Hematopoietic multipotent progenitor cell treated with erythropoietin and hydrocortisone succinate and interleukin-3 and kit ligand, for 17 days (in vitro differentiated cells): ENCODE results near the gene KSR1.

Source experiments
- DNase-seq: peaks from one replicate; pipeline ENCODE4 v3.0.0-alpha.2; 2015; ENCODE audit warnings: low spot score

KSR1 gene

GRCh38 chr17:27550974-27551505, 94.8 kb downstream of the KSR1 start:
- DNase-seq: no peak

- no peak for DNase-seq
These were observed 95.5 kb downstream of the KSR1 start for GRCh38 chr17:27551701-27552248.

GRCh38 chr17:27552276-27552732, 96.1 kb downstream of the KSR1 start:
- DNase-seq: no peak

DNA sequence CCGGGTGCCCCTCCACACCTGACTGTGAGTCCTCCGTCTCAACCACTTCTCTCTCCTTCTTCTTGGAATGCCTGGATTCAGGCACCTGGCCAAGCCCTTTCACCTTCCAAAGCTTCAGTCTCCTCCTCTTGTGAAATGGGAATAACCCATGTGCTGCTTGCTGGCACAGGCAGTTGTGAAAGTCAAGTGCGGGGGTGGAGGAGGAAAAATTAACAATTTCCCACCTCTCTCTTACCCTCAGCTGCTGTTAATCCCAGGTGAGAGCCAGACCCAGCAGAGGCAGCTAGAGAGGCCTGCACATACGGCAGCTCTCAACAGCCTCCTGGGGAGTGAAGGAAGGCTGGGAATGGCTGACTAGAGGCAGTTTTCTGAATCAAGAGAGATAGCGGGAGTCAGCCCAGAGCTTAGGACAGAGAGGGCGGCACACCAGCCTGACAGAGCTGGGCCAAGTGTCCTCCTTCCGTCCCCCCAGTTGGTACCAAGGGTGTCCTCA, 96.8 kb downstream of the KSR1 start:
- DNase-seq: no peak

GRCh38 chr17:27554152-27554551, 97.9 kb downstream of the KSR1 start:
- no peak for DNase-seq

GRCh38 chr17:27554911-27555310, 98.7 kb downstream of the KSR1 start:
- no peak for DNase-seq

DNA sequence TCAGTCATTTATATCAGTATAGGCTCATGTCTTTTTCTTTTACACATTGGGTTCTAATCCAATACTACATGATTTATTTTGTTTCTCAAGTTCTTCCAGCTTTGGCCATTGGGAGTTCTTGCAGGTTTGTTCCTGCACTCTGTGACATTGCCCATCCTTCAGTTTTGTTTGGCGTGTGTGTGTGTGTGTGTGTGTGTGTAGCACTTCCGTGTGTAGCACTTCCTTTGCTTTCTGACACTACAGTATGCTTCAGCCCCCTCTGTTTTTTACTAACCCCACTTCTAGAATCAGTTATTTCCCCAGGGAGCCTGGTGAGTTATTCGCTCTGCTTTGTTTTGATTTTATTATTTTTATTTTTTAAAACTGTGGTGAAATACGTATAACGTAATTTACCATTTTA, 99.1 kb downstream of the KSR1 start:
- DNase-seq: no peak

GRCh38 chr17:27558341-27558740, 102.1 kb downstream of the KSR1 start:
- no peak for DNase-seq

- no peak for DNase-seq
These were observed 102.7 kb downstream of the KSR1 start for GRCh38 chr17:27558842-27559505.

DNA sequence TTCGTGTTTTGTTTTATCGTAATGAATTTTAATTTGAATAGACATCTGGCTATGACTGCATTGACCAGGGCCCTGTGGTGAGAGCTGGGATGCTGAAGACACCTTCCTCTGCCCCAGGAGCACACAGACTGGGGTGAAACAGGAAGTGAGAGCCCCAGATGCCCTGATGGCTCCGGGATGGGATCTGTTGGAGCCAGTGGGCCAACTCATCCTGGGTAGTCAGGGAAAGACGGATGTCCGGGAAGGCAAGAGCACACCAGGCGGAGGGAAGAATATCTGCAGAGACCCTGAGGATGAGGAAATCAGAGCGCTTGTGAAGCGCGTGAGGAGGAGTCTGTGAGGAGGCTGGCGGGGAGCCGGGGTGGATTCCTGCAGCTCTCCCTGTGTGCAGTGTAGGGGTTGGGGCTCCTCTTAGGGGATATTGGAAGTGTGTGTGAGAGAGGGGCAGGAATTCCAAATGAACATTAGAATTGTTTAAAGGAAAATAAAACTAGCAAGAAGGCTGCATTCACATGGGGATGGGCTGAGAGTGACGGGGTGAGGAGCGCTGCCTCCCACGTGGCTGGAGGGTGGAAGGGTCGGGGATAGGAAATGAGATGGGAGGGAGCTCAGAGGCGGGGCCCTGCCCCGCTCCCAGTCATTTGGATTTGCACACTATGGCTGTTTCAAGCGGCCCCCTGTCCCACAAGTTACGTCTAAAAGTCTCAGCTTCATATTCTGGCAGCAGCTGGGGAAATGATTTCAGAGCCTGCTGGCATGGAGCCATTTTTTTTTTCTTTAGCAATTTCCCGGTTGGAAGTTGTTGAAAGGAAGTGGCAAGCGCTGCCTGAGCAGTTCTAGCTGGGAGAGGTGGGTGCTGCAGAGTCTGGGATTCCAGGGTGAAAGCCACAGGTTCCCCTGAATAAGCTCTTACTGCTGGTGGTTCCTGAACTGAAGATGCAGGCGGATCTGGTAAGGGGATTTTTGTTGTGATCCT, 103.5 kb downstream of the KSR1 start:
- no peak for DNase-seq

- no peak for DNase-seq
These were observed 104.4 kb downstream of the KSR1 start for GRCh38 chr17:27560668-27561067.

GRCh38 chr17:27562777-27563455, 106.7 kb downstream of the KSR1 start:
- no peak for DNase-seq

DNA sequence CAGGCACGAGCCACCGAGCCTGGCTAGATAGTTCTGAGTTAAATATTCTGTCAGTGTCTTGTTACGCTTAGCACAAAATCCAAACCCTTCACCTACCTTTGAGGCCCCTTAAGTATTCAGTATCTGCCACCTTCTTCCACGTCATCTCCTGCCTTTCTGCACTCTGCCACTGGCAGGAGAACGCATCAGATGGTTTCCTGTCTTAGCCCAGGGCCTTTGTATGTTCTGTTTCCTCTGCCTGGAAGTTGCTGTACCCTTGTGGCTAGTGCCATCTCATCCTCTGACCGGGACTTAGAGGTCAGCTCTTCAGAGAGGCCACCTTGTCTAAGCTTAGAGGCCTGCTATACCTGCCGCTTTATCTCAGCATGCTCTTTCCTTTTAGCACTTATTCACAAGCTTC, 107.3 kb downstream of the KSR1 start:
- DNase-seq: no peak

DNA sequence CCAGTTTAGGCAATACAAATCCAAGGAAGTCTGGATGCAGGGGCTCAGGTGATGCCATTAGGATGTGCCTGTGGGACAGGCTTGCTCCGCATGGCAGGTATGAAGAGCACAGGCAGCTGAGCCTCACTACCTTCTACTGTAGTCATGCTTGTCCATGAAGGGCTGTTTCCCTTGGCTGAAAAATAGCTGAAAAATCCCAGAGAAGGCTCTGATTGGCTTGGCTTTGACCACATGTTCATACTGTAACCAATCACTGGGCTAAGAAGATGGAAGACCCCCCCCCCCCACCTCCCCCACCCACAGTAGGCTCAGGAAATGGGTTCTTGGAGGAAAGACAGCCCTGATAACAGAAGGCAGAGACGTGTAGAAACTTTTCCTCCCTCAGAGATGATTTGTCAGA, 108.2 kb downstream of the KSR1 start:
- DNase-seq: no peak

DNA sequence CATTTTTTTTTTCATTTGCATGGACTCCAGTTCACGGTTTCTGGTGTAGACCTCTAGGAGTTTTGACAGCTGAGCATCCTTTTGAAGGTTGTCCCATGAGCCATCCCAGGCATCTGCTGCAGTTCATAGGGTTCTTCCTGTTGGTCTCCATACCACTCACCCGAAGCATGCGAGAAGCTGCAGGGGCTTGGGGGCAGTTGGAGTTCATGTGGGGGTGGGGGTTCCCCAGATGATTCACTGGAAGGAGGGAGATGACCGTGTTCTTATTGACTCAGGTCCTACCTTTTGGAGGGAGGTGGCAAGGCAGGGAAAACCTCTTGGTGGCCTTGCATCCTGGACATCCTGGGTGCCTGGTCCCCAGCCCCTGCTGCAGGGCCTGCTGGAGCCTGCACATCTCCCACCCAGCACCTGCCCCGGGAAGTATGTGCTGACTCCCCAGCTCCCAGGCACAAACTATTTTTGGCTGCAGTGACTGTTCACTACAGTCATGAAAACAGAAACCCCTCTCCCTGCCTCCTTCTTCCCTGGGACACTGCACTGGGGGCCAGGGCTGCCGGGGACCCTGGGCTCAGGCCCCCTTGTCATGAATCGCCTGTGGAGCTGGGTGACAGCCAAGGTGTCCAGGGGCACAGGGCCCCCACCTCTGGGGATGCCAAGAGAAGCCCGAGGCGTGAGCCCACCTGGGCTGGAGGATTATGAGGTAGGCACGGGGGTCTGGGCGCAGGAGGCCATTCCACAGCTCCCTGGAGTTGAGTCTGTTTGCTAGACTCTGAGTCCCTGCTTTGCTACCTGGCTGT, 109.8 kb downstream of the KSR1 start:
- DNase-seq: no peak

DNA sequence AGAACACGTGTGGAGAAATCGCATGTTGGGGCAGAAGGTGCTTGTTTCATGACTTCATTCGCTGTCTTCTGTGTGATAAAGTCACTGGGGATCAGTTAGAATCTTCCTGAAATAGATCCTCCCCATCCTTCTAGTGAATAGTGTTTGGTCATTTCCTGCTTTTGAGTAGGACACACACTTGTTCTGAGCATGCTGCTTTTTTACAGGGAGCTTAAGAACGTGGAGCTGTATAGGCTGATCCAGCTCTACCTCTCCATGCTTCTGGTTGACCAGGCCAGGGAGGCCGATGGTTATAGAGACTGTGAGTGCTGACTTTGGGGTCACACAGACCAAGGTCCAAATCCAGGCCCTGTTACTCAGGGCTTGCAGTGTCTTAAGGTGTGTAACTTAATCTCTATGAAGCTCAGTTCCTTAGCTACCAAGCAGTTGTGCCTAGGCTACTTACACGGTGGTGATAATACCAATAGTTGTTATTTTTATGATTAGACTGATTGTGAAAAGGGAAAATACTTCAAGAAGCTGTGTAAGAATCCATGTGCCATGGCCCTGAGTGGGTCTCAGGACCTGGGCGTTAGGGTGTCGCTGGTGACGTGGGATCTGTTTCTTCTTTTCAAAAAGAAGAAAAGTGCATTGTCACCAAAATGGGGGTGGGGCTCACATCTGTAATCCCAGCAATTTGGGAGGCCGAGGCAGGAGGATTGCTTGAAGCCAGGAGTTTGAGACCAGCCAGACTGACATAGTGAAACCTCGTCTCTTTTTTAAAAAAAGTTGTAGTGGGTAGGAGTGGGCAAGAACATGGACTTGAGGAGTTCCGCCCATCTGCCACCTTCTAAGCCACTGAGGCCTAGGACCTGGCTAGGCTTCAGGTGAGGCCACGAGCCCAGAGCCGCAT, 110.7 kb downstream of the KSR1 start:
- no peak for DNase-seq

- DNase-seq: no peak
These were observed 111.3 kb downstream of the KSR1 start for GRCh38 chr17:27567563-27567859.

GRCh38 chr17:27568216-27568615, 112.0 kb downstream of the KSR1 start:
- no peak for DNase-seq

DNA sequence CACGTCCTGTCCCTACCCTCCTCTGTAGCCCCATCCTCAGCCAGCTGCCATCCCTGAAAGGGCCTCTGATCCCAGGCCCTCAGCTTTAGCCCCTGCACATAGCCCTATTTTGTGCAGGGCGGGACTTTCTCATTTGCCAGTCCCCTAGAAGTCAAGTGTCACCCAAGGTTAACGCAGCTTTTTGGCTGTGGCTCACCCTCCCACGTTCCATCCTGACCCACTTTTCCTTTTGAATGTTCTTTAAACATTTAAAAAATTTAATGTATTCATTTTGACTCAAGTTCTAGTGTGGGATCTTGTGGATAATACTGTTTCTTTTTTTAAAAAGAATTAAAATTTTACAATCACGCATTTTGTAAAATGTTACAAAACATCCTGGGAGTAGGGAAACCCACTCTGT, 112.6 kb downstream of the KSR1 start:
- DNase-seq: no peak

- peak; percentile 81 for DNase-seq
These were observed 113.0 kb downstream of the KSR1 start for GRCh38 chr17:27569257-27569722.
